Lower lobe of right lung (tissue), 2 donors: Measurements from ENCODE around the gene NDUFA5. TPM values are rescaled to one million over a fixed set of nuclear protein-coding genes. Genes with fewer than 3 reads are reported as not detected.

Experiments
- ATAC-seq, 2 donors: fragments of 200-7000 bp; cut with Tn5 transposase; one replicate each; pipeline ENCODE4 v1.9.1; 2020 to 2022; ENCODE audit warnings: mild to moderate bottlenecking in 2 of 2, moderate library complexity in 2 of 2
- DNase-seq: peaks from one replicate; pipeline ENCODE4 v3.0.0-alpha.2; 2020
- H3K27ac ChIP-seq: fragments of 200-600 bp; one replicate; pipeline ENCODE4 v1.8.0; 2022
- H3K27me3 ChIP-seq: fragments of 200-600 bp; one replicate; pipeline ENCODE4 v1.8.0; 2022; ENCODE audit warnings: low read depth
- H3K36me3 ChIP-seq: fragments of 200-600 bp; one replicate; pipeline ENCODE4 v1.8.0; 2022; ENCODE audit warnings: mild to moderate bottlenecking
- H3K4me1 ChIP-seq: fragments of 200-600 bp; one replicate; pipeline ENCODE4 v1.8.0; 2022
- H3K4me3 ChIP-seq: fragments of 200-600 bp; one replicate; pipeline ENCODE4 v1.8.0; 2022; ENCODE audit warnings: mild to moderate bottlenecking
- H3K9me3 ChIP-seq: fragments of 200-600 bp; one replicate; pipeline ENCODE4 v1.8.0; 2022
- intact Hi-C: fragments of 100-400 bp; cut with DNase I; formaldehyde crosslinking; loops from one replicate; pipeline ENCODE4 v1.11.0; 2022
- total RNA-seq: library from RNA; stranded (reverse); fragmentation: NEBNext Ultra II Directional; extraction: Animal tissue kit (Norgen Biotek cat#: 25700); gene quantifications from one replicate; pipeline ENCODE4 v1.2.1, GENCODE V29; 2021
- TF ChIP-seq, protein P1 (sequence below): fragments of 200-600 bp; IDR thresholded peaks from one replicate; pipeline ENCODE4 v1.8.0; 2022; ENCODE audit warnings: antibody characterized with exemption, mild to moderate bottlenecking
- donor health status: DM: no; HTN: yes; CAD: no; lungs with severe emphysema.

Gene NDUFA5
- total RNA-seq, 1 donor from 2014 or later, result 61.4 TPM

- Histone ChIP-seq H3K36me3 (no peaks in the 10 kb centered on the region), H3K9me3 (no peaks in the 10 kb centered on the region), H3K27me3 (no peaks in the 10 kb centered on the region), H3K4me1 (no peaks in the 10 kb centered on the region), H3K27ac (no peak overlapping the region), H3K4me3 (no peak overlapping the region)
- TF ChIP-seq, protein P1, sequence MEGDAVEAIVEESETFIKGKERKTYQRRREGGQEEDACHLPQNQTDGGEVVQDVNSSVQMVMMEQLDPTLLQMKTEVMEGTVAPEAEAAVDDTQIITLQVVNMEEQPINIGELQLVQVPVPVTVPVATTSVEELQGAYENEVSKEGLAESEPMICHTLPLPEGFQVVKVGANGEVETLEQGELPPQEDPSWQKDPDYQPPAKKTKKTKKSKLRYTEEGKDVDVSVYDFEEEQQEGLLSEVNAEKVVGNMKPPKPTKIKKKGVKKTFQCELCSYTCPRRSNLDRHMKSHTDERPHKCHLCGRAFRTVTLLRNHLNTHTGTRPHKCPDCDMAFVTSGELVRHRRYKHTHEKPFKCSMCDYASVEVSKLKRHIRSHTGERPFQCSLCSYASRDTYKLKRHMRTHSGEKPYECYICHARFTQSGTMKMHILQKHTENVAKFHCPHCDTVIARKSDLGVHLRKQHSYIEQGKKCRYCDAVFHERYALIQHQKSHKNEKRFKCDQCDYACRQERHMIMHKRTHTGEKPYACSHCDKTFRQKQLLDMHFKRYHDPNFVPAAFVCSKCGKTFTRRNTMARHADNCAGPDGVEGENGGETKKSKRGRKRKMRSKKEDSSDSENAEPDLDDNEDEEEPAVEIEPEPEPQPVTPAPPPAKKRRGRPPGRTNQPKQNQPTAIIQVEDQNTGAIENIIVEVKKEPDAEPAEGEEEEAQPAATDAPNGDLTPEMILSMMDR, result no peak
- intact Hi-C loops, result no loop called here
- no peak for DNase-seq
- ATAC-seq, result no peak
Measured at GRCh38 chr7:123599766-123600165, 42.1 kb upstream of the NDUFA5 start.

DNA sequence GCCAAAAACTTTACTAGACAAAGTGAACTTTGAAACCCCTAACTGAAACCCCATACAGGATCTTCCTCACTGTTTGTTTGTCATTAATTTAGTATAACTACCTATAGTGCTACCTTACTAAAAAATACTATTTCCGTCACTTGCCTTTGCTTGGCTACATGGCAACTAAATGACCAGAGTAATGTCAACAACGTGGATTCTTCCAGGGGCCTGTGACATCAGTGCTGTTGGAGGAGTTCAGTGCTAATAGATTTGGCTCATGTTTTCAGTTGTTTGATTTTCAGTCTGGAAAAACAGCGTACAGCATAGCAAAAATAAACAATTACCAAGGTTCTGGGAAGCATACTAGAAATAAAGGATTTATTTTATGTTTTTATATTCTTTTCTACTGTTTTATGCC is 41.0 kb upstream of the NDUFA5 start:
- Histone ChIP-seq H3K4me1 (no peaks in the 10 kb centered on the region), H3K9me3 (no peaks in the 10 kb centered on the region), H3K27ac (no peak overlapping the region), H3K36me3 (no peaks in the 10 kb centered on the region), H3K4me3 (no peak overlapping the region), H3K27me3 (no peaks in the 10 kb centered on the region)
- intact Hi-C loops, result no loop called here
- DNase-seq, result no peak
- peak in 1 of 2 donors; percentile 18 for ATAC-seq
- TF ChIP-seq, protein P1, result no peak

DNA sequence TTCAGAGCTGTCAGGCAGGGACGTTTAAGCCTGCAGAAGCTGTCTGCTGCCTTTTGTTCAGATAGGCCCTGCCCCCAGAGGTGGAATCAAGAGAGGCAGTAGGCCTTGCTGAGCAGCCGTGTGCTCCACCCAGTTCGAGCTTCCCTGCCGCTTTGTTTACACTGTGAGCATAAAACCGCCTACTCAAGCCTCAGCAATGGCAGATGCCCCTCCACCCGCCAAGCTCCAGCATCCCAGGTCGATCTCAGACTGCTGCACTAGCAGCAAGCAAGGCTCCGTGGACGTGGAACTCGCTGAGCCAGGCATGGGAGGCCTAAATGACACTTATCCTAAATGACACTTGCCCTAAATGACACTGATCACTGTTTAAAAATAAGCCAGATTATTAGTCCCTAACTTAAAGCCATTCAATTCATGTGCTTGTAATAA is 37.2 kb upstream of the NDUFA5 start:
- DNase-seq (peak; percentile 24), ATAC-seq (no peak)
- H3K4me1 ChIP-seq, result no peaks in the 10 kb centered on the region
- TF ChIP-seq, protein P1, result no peak
- no peaks in the 10 kb centered on the region for H3K36me3 ChIP-seq
- intact Hi-C loops, result no loop called here
- H3K27ac ChIP-seq, result no peak overlapping the region
- H3K9me3 ChIP-seq, result no peaks in the 10 kb centered on the region
- H3K4me3 ChIP-seq, result no peak overlapping the region
- H3K27me3 ChIP-seq, result no peaks in the 10 kb centered on the region

GRCh38 chr7:123588376-123588775 is 30.8 kb upstream of the NDUFA5 start:
- Histone ChIP-seq H3K4me1 (no peaks in the 10 kb centered on the region), H3K9me3 (no peaks in the 10 kb centered on the region), H3K4me3 (no peak overlapping the region), H3K27me3 (no peaks in the 10 kb centered on the region), H3K36me3 (no peaks in the 10 kb centered on the region), H3K27ac (no peak overlapping the region)
- no peak for ATAC-seq
- intact Hi-C loops, result no loop called here
- no peak for DNase-seq
- TF ChIP-seq, protein P1, result no peak

- DNase-seq (no peak), ATAC-seq (no peak)
- Histone ChIP-seq H3K27ac (no peak overlapping the region), H3K9me3 (no peaks in the 10 kb centered on the region), H3K27me3 (no peaks in the 10 kb centered on the region), H3K4me1 (no peaks in the 10 kb centered on the region), H3K4me3 (no peak overlapping the region), H3K36me3 (no peaks in the 10 kb centered on the region)
- intact Hi-C loops, result no loop called here
- TF ChIP-seq, protein P1, result no peak
Measured at GRCh38 chr7:123583821-123584220, 26.2 kb upstream of the NDUFA5 start.

DNA sequence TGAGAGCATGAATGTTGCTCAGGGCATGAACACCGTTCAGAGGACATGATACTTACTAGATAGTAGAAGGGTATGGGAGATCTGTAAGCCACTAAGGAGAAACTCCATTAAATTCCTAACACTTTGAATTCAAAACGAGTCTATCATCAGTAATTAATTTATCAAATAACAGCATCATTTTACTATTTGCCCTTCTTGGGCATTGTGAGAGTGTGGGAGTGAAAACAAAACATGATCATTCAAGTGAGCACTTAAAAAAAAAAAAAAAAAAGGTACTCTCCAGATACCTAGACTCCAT is 23.5 kb upstream of the NDUFA5 start:
- DNase-seq (no peak), ATAC-seq (peak in 1 of 2 donors; percentile 26)
- Histone ChIP-seq H3K4me1 (no peaks in the 10 kb centered on the region), H3K4me3 (no peak overlapping the region), H3K27me3 (no peaks in the 10 kb centered on the region), H3K27ac (no peak overlapping the region), H3K36me3 (no peaks in the 10 kb centered on the region), H3K9me3 (no peaks in the 10 kb centered on the region)
- intact Hi-C loops, result no loop called here
- TF ChIP-seq, protein P1, result no peak
